GM23338 (cell line): ENCODE results near the gene CD44. TPM values are rescaled to one million over a fixed set of nuclear protein-coding genes. Genes with fewer than 3 reads are reported as not detected.
A peak's percentile ranks its signal among the peaks of the same experiment; 100 is the strongest.

Experiments
- ATAC-seq: fragments of 200-7000 bp; cut with Tn5 transposase; 3 replicates; pipeline ENCODE4 v1.9.1; 2020
- DNase-seq: peaks from one replicate; pipeline ENCODE4 v3.0.0-alpha.2; 2015; ENCODE audit warnings: low spot score
- H2AFZ ChIP-seq: fragments of 200-600 bp; sonication (generic); 2 replicates; pipeline ENCODE4 v1.8.0; 2016; ENCODE audit warnings: antibody characterized with exemption, mild to moderate bottlenecking, moderate library complexity
- H3F3A ChIP-seq: fragments of 200-600 bp; sonication (generic); replicated peaks from 2 replicates; pipeline ENCODE4 v1.8.0; 2017; ENCODE audit warnings: antibody characterized with exemption, mixed run types, low read depth
- H3K27ac ChIP-seq: fragments of 200-600 bp; sonication (generic); 2 replicates; pipeline ENCODE4 v1.6.1; 2016; ENCODE audit warnings: low read depth
- H3K27me3 ChIP-seq: fragments of 200-600 bp; sonication (generic); 2 replicates; pipeline ENCODE4 v1.8.0; 2016; ENCODE audit warnings: mild to moderate bottlenecking, mixed run types, moderate library complexity; ENCODE audit not compliant: insufficient read depth
- H3K36me3 ChIP-seq: fragments of 200-600 bp; sonication (generic); 2 replicates; pipeline ENCODE4 v1.8.0; 2016; ENCODE audit warnings: mild to moderate bottlenecking; ENCODE audit not compliant: insufficient read depth
- H3K4me1 ChIP-seq: fragments of 200-600 bp; sonication (generic); 2 replicates; pipeline ENCODE4 v1.8.0; 2016; ENCODE audit warnings: mild to moderate bottlenecking, moderate library complexity; ENCODE audit not compliant: insufficient read depth
- H3K4me2 ChIP-seq: fragments of 200-600 bp; sonication (generic); 2 replicates; pipeline ENCODE4 v1.7.1; 2017; ENCODE audit warnings: mixed run types
- H3K4me3 ChIP-seq: fragments of 200-600 bp; sonication (generic); 2 replicates; pipeline ENCODE4 v1.6.1; 2016; ENCODE audit warnings: mixed run types
- H3K79me2 ChIP-seq: fragments of 200-600 bp; sonication (generic); replicated peaks from 2 replicates; pipeline ENCODE4 v1.8.0; 2017; ENCODE audit warnings: mild to moderate bottlenecking; ENCODE audit not compliant: insufficient read depth
- H3K9me2 ChIP-seq: fragments of 200-600 bp; sonication (generic); 2 replicates; pipeline ENCODE4 v1.8.0; 2017; ENCODE audit not compliant: insufficient read depth
- H4K20me1 ChIP-seq: fragments of 200-600 bp; sonication (generic); replicated peaks from 2 replicates; pipeline ENCODE4 v1.8.0; 2017; ENCODE audit warnings: mild to moderate bottlenecking; ENCODE audit not compliant: insufficient read depth
- H3K27ac Mint-ChIP-seq: 2 replicates; pipeline ENCODE4 v1.8.0; 2020; ENCODE audit warnings: inconsistent platforms, mild to moderate bottlenecking, moderate library complexity, mixed read lengths
- H3K27me3 Mint-ChIP-seq: 3 replicates; pipeline ENCODE4 v1.8.0; 2022; ENCODE audit warnings: low read depth, mild to moderate bottlenecking, moderate library complexity, mixed read lengths, inconsistent platforms; ENCODE audit not compliant: insufficient read depth, poor library complexity
- H3K36me3 Mint-ChIP-seq: 3 replicates; pipeline ENCODE4 v1.8.0; 2021; ENCODE audit warnings: low read depth, mild to moderate bottlenecking, inconsistent platforms, moderate library complexity, mixed read lengths
- H3K4me1 Mint-ChIP-seq: 3 replicates; pipeline ENCODE4 v1.8.0; 2020; ENCODE audit warnings: mild to moderate bottlenecking, inconsistent platforms, mixed read lengths
- H3K4me3 Mint-ChIP-seq: 3 replicates; pipeline ENCODE4 v1.8.0; 2021; ENCODE audit warnings: moderate library complexity, mild to moderate bottlenecking, inconsistent platforms, mixed read lengths
- H3K9me3 Mint-ChIP-seq: 3 replicates; pipeline ENCODE4 v1.8.0; 2020; ENCODE audit warnings: moderate library complexity, mild to moderate bottlenecking, inconsistent platforms, mixed read lengths
- CREB1 ChIP-seq: fragments of 250-450 bp; sonication (Bioruptor Pico); IDR thresholded peaks from 2 replicates; pipeline ENCODE4 v1.5.0; 2020; ENCODE audit warnings: low read depth, mild to moderate bottlenecking, moderate library complexity
- NANOG ChIP-seq: IDR thresholded peaks from 2 replicates; pipeline ENCODE4 v1.6.1; 2016; ENCODE audit warnings: antibody characterized with exemption, borderline replicate concordance
- REST ChIP-seq: IDR thresholded peaks from one replicate; pipeline ENCODE4 v1.6.1; 2018; ENCODE audit warnings: antibody characterized with exemption; ENCODE audit not compliant: unreplicated experiment
- STAT1 ChIP-seq: IDR thresholded peaks from one replicate; pipeline ENCODE4 v1.6.1; 2016; ENCODE audit warnings: antibody characterized with exemption; ENCODE audit not compliant: unreplicated experiment
- ZNF462 ChIP-seq: fragments of 250-450 bp; sonication (Bioruptor Pico); IDR thresholded peaks from 2 replicates; pipeline ENCODE4 v1.5.0; 2020; ENCODE audit warnings: mild to moderate bottlenecking, moderate library complexity
- polyA plus RNA-seq: library from polyadenylated mRNA; unstranded; fragments of >200 nt; fragmentation: Nextera tagmentation; extraction: Ambion mirVana; gene quantifications from 2 replicates; pipeline ENCODE4 v1.2.1, GENCODE V29; 2016
- total RNA-seq: library from RNA; depleted of rRNA; stranded (reverse); fragments of >200 nt; shearing (Covaris generic); gene quantifications from 2 replicates; pipeline ENCODE4 v1.2.3, GENCODE V29; 2014

Gene CD44
- total and polyA plus RNA-seq, 2 experiments from 2014 or later = 4.0 to 10.1 TPM

GRCh38 chr11:35262735-35263134, 123.8 kb downstream of the CD44 start:
- H3K27me3 Mint-ChIP-seq = no peaks in the 10 kb centered on the region
- Histone ChIP-seq H3K4me2 (no peak overlapping the region), H3K9me2 (no peaks in the 10 kb centered on the region), H4K20me1 (no peaks in the 10 kb centered on the region), H3K27ac (no peak overlapping the region), H3K4me3 (no peak overlapping the region), H3K27me3 (no peaks in the 10 kb centered on the region), H3K4me1 (no peaks in the 10 kb centered on the region), H3K79me2 (no peaks in the 10 kb centered on the region), H3F3A (no peaks in the 10 kb centered on the region), H2AFZ (no peak overlapping the region), H3K36me3 (no peaks in the 10 kb centered on the region)
- no peak overlapping the region for H3K4me3 Mint-ChIP-seq
- TF ChIP-seq STAT1 = no peak
- TF ChIP-seq REST = peak; percentile 38
- 0 out of 3 replicates have a peak, but pooled peaks cover under 1% of the 10 kb centered on the region for H3K4me1 Mint-ChIP-seq
- no peak for DNase-seq
- no peak overlapping the region for H3K27ac Mint-ChIP-seq
- H3K9me3 Mint-ChIP-seq = no peaks in the 10 kb centered on the region
- no peak for ATAC-seq
- no peaks in the 10 kb centered on the region for H3K36me3 Mint-ChIP-seq

- Mint-ChIP-seq H3K36me3 (no peaks in the 10 kb centered on the region), H3K27me3 (no peaks in the 10 kb centered on the region), H3K27ac (no peak overlapping the region), H3K4me3 (no peak overlapping the region), H3K9me3 (no peaks in the 10 kb centered on the region), H3K4me1 (0 out of 3 replicates have a peak, but pooled peaks cover 2% of the 10 kb centered on the region)
- Histone ChIP-seq H3K36me3 (no peaks in the 10 kb centered on the region), H3K4me1 (no peaks in the 10 kb centered on the region), H3K4me2 (no peak overlapping the region), H3K79me2 (no peaks in the 10 kb centered on the region), H3K4me3 (no peak overlapping the region), H3K27ac (no peak overlapping the region), H2AFZ (no peak overlapping the region), H3F3A (no peaks in the 10 kb centered on the region), H3K27me3 (no peaks in the 10 kb centered on the region), H3K9me2 (peaks cover 1% of the 10 kb centered on the region; the same call in 1 of the 2 replicates), H4K20me1 (no peaks in the 10 kb centered on the region)
- ATAC-seq (no peak), DNase-seq (no peak)
- TF ChIP-seq NANOG (no peak), CREB1 (no peak), ZNF462 (no peak)
Observed at GRCh38 chr11:35265755-35266454, 126.9 kb downstream of the CD44 start.
